Skeletal muscle tissue (tissue), 4 donors: ENCODE data around the gene HDAC4. TPM values are rescaled to one million over a fixed set of nuclear protein-coding genes. Genes with fewer than 3 reads are reported as not detected.

ENCODE experiments used
- H3K27ac ChIP-seq: one replicate; pipeline ENCODE4 v1.7.0; 2013; ENCODE audit warnings: mild to moderate bottlenecking, low read depth, low read length, inconsistent platforms
- H3K27me3 ChIP-seq, 3 donors: one replicate each; pipeline ENCODE4 v1.7.0; 2013; ENCODE audit warnings: low read length in 3 of 3; ENCODE audit not compliant: control insufficient read depth in 3 of 3, insufficient read depth in 3 of 3
- H3K36me3 ChIP-seq, 3 donors: one replicate each; pipeline ENCODE4 v1.7.0; 2013; ENCODE audit warnings: low read length in 3 of 3; ENCODE audit not compliant: control insufficient read depth in 3 of 3, insufficient read depth in 3 of 3
- H3K4me1 ChIP-seq, 3 donors: one replicate each; pipeline ENCODE4 v1.7.0; 2013; ENCODE audit warnings: low read length in 3 of 3, mild to moderate bottlenecking in 3 of 3; ENCODE audit not compliant: control insufficient read depth in 3 of 3, insufficient read depth in 3 of 3
- H3K4me3 ChIP-seq, 3 donors: one replicate each; pipeline ENCODE4 v1.7.0; 2013; ENCODE audit warnings: low read length in 3 of 3
- H3K9ac ChIP-seq, 3 donors: one replicate each; pipeline ENCODE4 v1.7.0; 2013; ENCODE audit warnings: low read length in 3 of 3, mild to moderate bottlenecking in 3 of 3, moderate library complexity in 2 of 3, low read depth in 1 of 3
- H3K9me3 ChIP-seq, 3 donors: one replicate each; pipeline ENCODE4 v1.7.0; 2013; ENCODE audit warnings: low read length in 3 of 3; ENCODE audit not compliant: control insufficient read depth in 3 of 3
- total RNA-seq: library from RNA; depleted of rRNA; stranded (reverse); fragments of >200 nt; gene quantifications from one replicate; pipeline ENCODE4 v1.2.3, GENCODE V29; 2014
- donor health status: Osteomylitis.

HDAC4 gene
- total RNA-seq, 1 donor from 2014 or later = 23.5 TPM

- Histone ChIP-seq H3K27me3 (no peaks in the 10 kb centered on the region), H3K4me1 (peaks cover 3 to 16% (median 5%) of the 10 kb centered on the region in 3 donors), H3K27ac (no peak overlapping the region), H3K9ac (no peak overlapping the region), H3K36me3 (peaks cover 4 to 13% (median 12%) of the 10 kb centered on the region in 3 donors), H3K4me3 (peak overlapping the region in 1 of 3 donors; percentile 33), H3K9me3 (no peaks in the 10 kb centered on the region)
Measured at GRCh38 chr2:239355139-239355538, 45.7 kb downstream of the HDAC4 start.

- no peak overlapping the region for H3K27ac ChIP-seq
- H3K4me1 ChIP-seq = peaks cover 3 to 16% (median 4%) of the 10 kb centered on the region in 3 donors
- H3K9me3 ChIP-seq = no peaks in the 10 kb centered on the region
- H3K27me3 ChIP-seq = no peaks in the 10 kb centered on the region
- no peak overlapping the region for H3K4me3 ChIP-seq
- peaks cover 4 to 13% (median 12%) of the 10 kb centered on the region in 3 donors for H3K36me3 ChIP-seq
- no peak overlapping the region for H3K9ac ChIP-seq
Measured at GRCh38 chr2:239354791-239355136, 46.1 kb downstream of the HDAC4 start.

- H3K4me1 ChIP-seq = peaks cover 5 to 20% (median 7%) of the 10 kb centered on the region in 3 donors
- no peaks in the 10 kb centered on the region for H3K27me3 ChIP-seq
- H3K9ac ChIP-seq = no peak overlapping the region
- peaks cover 4 to 13% (median 12%) of the 10 kb centered on the region in 3 donors for H3K36me3 ChIP-seq
- no peak overlapping the region for H3K27ac ChIP-seq
- H3K4me3 ChIP-seq = no peak overlapping the region
- H3K9me3 ChIP-seq = no peaks in the 10 kb centered on the region
Measured at GRCh38 chr2:239354132-239354790, 46.6 kb downstream of the HDAC4 start.

- H3K9ac ChIP-seq = no peak overlapping the region
- H3K27me3 ChIP-seq = no peaks in the 10 kb centered on the region
- peaks cover 4 to 13% (median 12%) of the 10 kb centered on the region in 3 donors for H3K36me3 ChIP-seq
- H3K4me3 ChIP-seq = no peak overlapping the region
- H3K27ac ChIP-seq = no peak overlapping the region
- H3K4me1 ChIP-seq = peaks cover 7 to 26% (median 12%) of the 10 kb centered on the region in 3 donors
- H3K9me3 ChIP-seq = no peaks in the 10 kb centered on the region
Measured at GRCh38 chr2:239353692-239354091, 47.1 kb downstream of the HDAC4 start.

- H3K27ac ChIP-seq = no peak overlapping the region
- H3K9ac ChIP-seq = no peak overlapping the region
- H3K27me3 ChIP-seq = no peaks in the 10 kb centered on the region
- peaks cover 4 to 13% (median 12%) of the 10 kb centered on the region in 3 donors for H3K36me3 ChIP-seq
- H3K4me3 ChIP-seq = no peak overlapping the region
- H3K4me1 ChIP-seq = peaks cover 10 to 32% (median 18%) of the 10 kb centered on the region in 3 donors
- no peaks in the 10 kb centered on the region for H3K9me3 ChIP-seq
Measured at GRCh38 chr2:239351687-239352086, 49.1 kb downstream of the HDAC4 start.

- peak overlapping the region in 1 of 3 donors; percentile 68 for H3K9ac ChIP-seq
- H3K36me3 ChIP-seq = peaks cover 4 to 13% (median 12%) of the 10 kb centered on the region in 3 donors
- H3K27ac ChIP-seq = no peak overlapping the region
- peaks cover 7 to 39% (median 18%) of the 10 kb centered on the region in 3 donors for H3K4me1 ChIP-seq
- H3K4me3 ChIP-seq = no peak overlapping the region
- H3K27me3 ChIP-seq = no peaks in the 10 kb centered on the region
- no peaks in the 10 kb centered on the region for H3K9me3 ChIP-seq
Measured at GRCh38 chr2:239349453-239350135, 51.2 kb downstream of the HDAC4 start.

GRCh38 chr2:239348563-239349452 is 52.0 kb downstream of the HDAC4 start:
- Histone ChIP-seq H3K4me3 (peak overlapping the region in 1 of 3 donors; percentile 13), H3K9ac (peak overlapping the region; percentile 12 to 68 (median 20)), H3K4me1 (peaks cover 7 to 34% (median 15%) of the 10 kb centered on the region in 3 donors), H3K9me3 (no peaks in the 10 kb centered on the region), H3K27ac (no peak overlapping the region), H3K27me3 (no peaks in the 10 kb centered on the region), H3K36me3 (peaks cover 4 to 13% (median 12%) of the 10 kb centered on the region in 3 donors)

- Histone ChIP-seq H3K27me3 (no peaks in the 10 kb centered on the region), H3K27ac (no peak overlapping the region)
Measured at GRCh38 chr2:239346676-239347075, 54.1 kb downstream of the HDAC4 start.

GRCh38 chr2:239345251-239345650 is 55.6 kb downstream of the HDAC4 start:
- Histone ChIP-seq H3K9me3 (no peaks in the 10 kb centered on the region), H3K27me3 (no peaks in the 10 kb centered on the region), H3K27ac (no peak overlapping the region), H3K36me3 (no peaks in the 10 kb centered on the region), H3K4me1 (peaks cover 7 to 37% (median 15%) of the 10 kb centered on the region in 3 donors), H3K9ac (no peak overlapping the region), H3K4me3 (no peak overlapping the region)

More at GRCh38 chr2:239346676-239347075, 54.1 kb downstream of the HDAC4 start:
- Histone ChIP-seq H3K36me3 (peaks cover 0 to 4% (median 2%) of the 10 kb centered on the region in 3 donors), H3K9ac (no peak overlapping the region), H3K4me3 (no peak overlapping the region), H3K4me1 (peaks cover 7 to 33% (median 15%) of the 10 kb centered on the region in 3 donors), H3K9me3 (no peaks in the 10 kb centered on the region)
